Muscle layer of duodenum (tissue), 2 donors: ENCODE measurements around the gene NEK8.
"Not testable (repeated sequence)": the region's sequence is repeated elsewhere in the genome, so short reads cannot be mapped to it uniquely, and the experiment has no call there.

Experiments
- H3K27ac ChIP-seq: one replicate; pipeline ENCODE4 v1.7.0; 2013; ENCODE audit warnings: mild to moderate bottlenecking, low read length
- H3K27me3 ChIP-seq: one replicate; pipeline ENCODE4 v1.7.0; 2013; ENCODE audit warnings: low read depth, mild to moderate bottlenecking, control low read depth, low read length
- H3K36me3 ChIP-seq, 2 donors: one replicate each; pipeline ENCODE4 v1.7.0; 2013; ENCODE audit warnings: low read length in 2 of 2, control low read depth in 1 of 2, mild to moderate bottlenecking in 1 of 2; ENCODE audit not compliant: insufficient read depth in 2 of 2, control insufficient read depth in 1 of 2
- H3K4me1 ChIP-seq, 2 donors: one replicate each; pipeline ENCODE4 v1.7.0; 2013; ENCODE audit warnings: low read length in 2 of 2, mild to moderate bottlenecking in 2 of 2, control low read depth in 1 of 2, moderate library complexity in 1 of 2; ENCODE audit not compliant: insufficient read depth in 2 of 2, control insufficient read depth in 1 of 2
- H3K4me3 ChIP-seq, 2 donors: one replicate each; pipeline ENCODE4 v1.7.0; 2013; ENCODE audit warnings: low read length in 2 of 2, low read depth in 1 of 2, mild to moderate bottlenecking in 1 of 2
- H3K9me3 ChIP-seq, 2 donors: one replicate each; pipeline ENCODE4 v1.7.0; 2013; ENCODE audit warnings: low read length in 2 of 2, control low read depth in 1 of 2, mild to moderate bottlenecking in 1 of 2; ENCODE audit not compliant: control insufficient read depth in 1 of 2
- donor health status: healthy.

Gene NEK8

GRCh38 chr17:28774206-28774605, 45.6 kb downstream of the NEK8 start:
- H3K27ac ChIP-seq, result no peak overlapping the region
- no peaks in the 10 kb centered on the region for H3K36me3 ChIP-seq
- H3K9me3 ChIP-seq, result no peaks in the 10 kb centered on the region
- H3K27me3 ChIP-seq, result no peaks in the 10 kb centered on the region
- H3K4me1 ChIP-seq, result no peaks in the 10 kb centered on the region
- H3K4me3 ChIP-seq, result no peak overlapping the region

- Histone ChIP-seq H3K27me3 (no peaks in the 10 kb centered on the region), H3K4me1 (no peaks in the 10 kb centered on the region), H3K36me3 (no peaks in the 10 kb centered on the region), H3K27ac (no peak overlapping the region), H3K9me3 (no peaks in the 10 kb centered on the region), H3K4me3 (no peak overlapping the region)
Measured at GRCh38 chr17:28777178-28777577, 48.6 kb downstream of the NEK8 start.

- not testable (repeated sequence) for H3K4me3 ChIP-seq, H3K27ac ChIP-seq, H3K4me1 ChIP-seq, H3K36me3 ChIP-seq, H3K9me3 ChIP-seq, H3K27me3 ChIP-seq
Measured at GRCh38 chr17:28779601-28780000, 51.0 kb downstream of the NEK8 start.

GRCh38 chr17:28783161-28783560, 54.6 kb downstream of the NEK8 start:
- no peak overlapping the region for H3K27ac ChIP-seq
- no peaks in the 10 kb centered on the region for H3K36me3 ChIP-seq
- H3K4me3 ChIP-seq, result no peak overlapping the region
- no peaks in the 10 kb centered on the region for H3K27me3 ChIP-seq
- H3K9me3 ChIP-seq, result no peaks in the 10 kb centered on the region
- H3K4me1 ChIP-seq, result no peaks in the 10 kb centered on the region

- Histone ChIP-seq H3K4me3 (no peak overlapping the region), H3K36me3 (no peaks in the 10 kb centered on the region), H3K27me3 (no peaks in the 10 kb centered on the region), H3K9me3 (no peaks in the 10 kb centered on the region), H3K27ac (no peak overlapping the region), H3K4me1 (no peaks in the 10 kb centered on the region)
Measured at GRCh38 chr17:28788100-28788499, 59.5 kb downstream of the NEK8 start.
